Right lobe of liver (tissue), 4 donors: Measurements from ENCODE around the gene KATNAL1.

Source experiments
- POLR2A ChIP-seq: fragments of 450-650 bp; IDR thresholded peaks from one replicate; pipeline ENCODE4 v1.6.1; 2017; ENCODE audit warnings: antibody characterized with exemption, mild to moderate bottlenecking
- TF ChIP-seq, protein P1 (sequence below), 4 donors: fragments of 200-600 bp in 3 of 4; fragments of 450-650 bp in 1 of 4; IDR thresholded peaks; one replicate each; pipeline versions ENCODE4 v1.5.1 to v1.8.0; 2016 to 2022; ENCODE audit warnings: antibody characterized with exemption in 4 of 4, mild to moderate bottlenecking in 2 of 4
- donor health status: DM: no; HTN: no; CAD: no.
- donor health status: DM: no; HTN: no; CAD: no.
- donor health status: DM: no; HTN: yes; CAD: no.

DNA sequence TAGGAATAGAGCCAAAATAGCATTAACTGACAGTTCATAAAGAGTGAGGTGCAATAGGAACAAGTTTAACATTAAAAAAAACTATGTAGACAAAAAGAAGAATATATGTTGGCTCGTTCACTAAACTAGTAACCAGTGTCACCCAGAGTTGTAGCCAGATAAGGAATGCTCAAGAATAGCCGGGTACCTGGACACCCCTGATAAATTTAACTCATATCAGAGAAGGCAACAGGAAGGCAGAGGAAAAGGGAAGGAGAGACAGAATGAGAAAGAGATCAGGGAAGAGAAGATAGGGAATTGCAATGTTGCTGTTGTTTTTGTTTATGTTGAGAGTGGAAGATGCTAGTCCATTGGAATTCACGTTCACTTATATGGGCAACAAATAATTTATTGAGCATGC is 31.6 kb upstream of the KATNAL1 start:
- TF ChIP-seq POLR2A, result no peak
- TF ChIP-seq, protein P1, sequence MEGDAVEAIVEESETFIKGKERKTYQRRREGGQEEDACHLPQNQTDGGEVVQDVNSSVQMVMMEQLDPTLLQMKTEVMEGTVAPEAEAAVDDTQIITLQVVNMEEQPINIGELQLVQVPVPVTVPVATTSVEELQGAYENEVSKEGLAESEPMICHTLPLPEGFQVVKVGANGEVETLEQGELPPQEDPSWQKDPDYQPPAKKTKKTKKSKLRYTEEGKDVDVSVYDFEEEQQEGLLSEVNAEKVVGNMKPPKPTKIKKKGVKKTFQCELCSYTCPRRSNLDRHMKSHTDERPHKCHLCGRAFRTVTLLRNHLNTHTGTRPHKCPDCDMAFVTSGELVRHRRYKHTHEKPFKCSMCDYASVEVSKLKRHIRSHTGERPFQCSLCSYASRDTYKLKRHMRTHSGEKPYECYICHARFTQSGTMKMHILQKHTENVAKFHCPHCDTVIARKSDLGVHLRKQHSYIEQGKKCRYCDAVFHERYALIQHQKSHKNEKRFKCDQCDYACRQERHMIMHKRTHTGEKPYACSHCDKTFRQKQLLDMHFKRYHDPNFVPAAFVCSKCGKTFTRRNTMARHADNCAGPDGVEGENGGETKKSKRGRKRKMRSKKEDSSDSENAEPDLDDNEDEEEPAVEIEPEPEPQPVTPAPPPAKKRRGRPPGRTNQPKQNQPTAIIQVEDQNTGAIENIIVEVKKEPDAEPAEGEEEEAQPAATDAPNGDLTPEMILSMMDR (IDR thresholded peaks at IDR 0.05), result no peak
